Brain pericyte (primary cell): ENCODE results near the gene MET.
"Not testable (repeated sequence)": the region's sequence is repeated elsewhere in the genome, so short reads cannot be mapped to it uniquely, and the experiment has no call there.

Source experiments
- DNase-seq: peaks from one replicate; pipeline ENCODE4 v3.0.0-alpha.2; 2012; ENCODE audit warnings: low read depth, low spot score

The MET gene

GRCh38 chr7:116751070-116751469, 79.1 kb downstream of the MET start:
- DNase-seq, result not testable (repeated sequence)

GRCh38 chr7:116752305-116753074, 80.5 kb downstream of the MET start:
- DNase-seq, result no peak

GRCh38 chr7:116753130-116753529, 81.1 kb downstream of the MET start:
- DNase-seq, result no peak

GRCh38 chr7:116754186-116754585, 82.2 kb downstream of the MET start:
- no peak for DNase-seq

- DNase-seq, result no peak
Measured at GRCh38 chr7:116757283-116757682, 85.3 kb downstream of the MET start.

- not testable (repeated sequence) for DNase-seq
Measured at GRCh38 chr7:116759642-116760041, 87.6 kb downstream of the MET start.

GRCh38 chr7:116762971-116763370, 91.0 kb downstream of the MET start:
- DNase-seq, result no peak

- no peak for DNase-seq
Measured at GRCh38 chr7:116763647-116764046, 91.7 kb downstream of the MET start.

- DNase-seq, result no peak
Measured at GRCh38 chr7:116766881-116767280, 94.9 kb downstream of the MET start.

GRCh38 chr7:116769546-116769945, 97.5 kb downstream of the MET start:
- DNase-seq, result no peak

GRCh38 chr7:116770941-116771340, 98.9 kb downstream of the MET start:
- DNase-seq, result no peak

GRCh38 chr7:116771640-116772039, 99.6 kb downstream of the MET start:
- no peak for DNase-seq

- DNase-seq, result no peak
Measured at GRCh38 chr7:116772423-116772863, 100.4 kb downstream of the MET start.

GRCh38 chr7:116772926-116773749, 101.1 kb downstream of the MET start:
- no peak for DNase-seq

GRCh38 chr7:116776046-116776445, 104.0 kb downstream of the MET start:
- no peak for DNase-seq

- DNase-seq, result no peak
Measured at GRCh38 chr7:116776610-116777289, 104.8 kb downstream of the MET start.

- DNase-seq, result no peak
Measured at GRCh38 chr7:116777651-116778281, 105.8 kb downstream of the MET start.

GRCh38 chr7:116779216-116779615, 107.2 kb downstream of the MET start:
- DNase-seq, result no peak

- DNase-seq, result no peak
Measured at GRCh38 chr7:116779931-116780330, 107.9 kb downstream of the MET start.

GRCh38 chr7:116780521-116780920, 108.5 kb downstream of the MET start:
- DNase-seq, result no peak

- no peak for DNase-seq
Measured at GRCh38 chr7:116780966-116781365, 109.0 kb downstream of the MET start.

- no peak for DNase-seq
Measured at GRCh38 chr7:116781584-116781983, 109.6 kb downstream of the MET start.
